Progenitor cell of endocrine pancreas (in vitro differentiated cells): ENCODE measurements around the gene SSH3. TPM values are rescaled to one million over a fixed set of nuclear protein-coding genes. Genes with fewer than 3 reads are reported as not detected.

Experiments
- DNase-seq: peaks from one replicate; pipeline ENCODE4 v3.0.0; 2021; ENCODE audit warnings: low spot score; ENCODE audit not compliant: unreplicated experiment
- H3K27ac Mint-ChIP-seq: 2 replicates; pipeline ENCODE4 v1.8.0; 2021; ENCODE audit warnings: mild to moderate bottlenecking, moderate library complexity, mixed read lengths
- H3K27me3 Mint-ChIP-seq: 2 replicates; pipeline ENCODE4 v1.8.0; 2021; ENCODE audit warnings: mixed read lengths
- H3K36me3 Mint-ChIP-seq: 2 replicates; pipeline ENCODE4 v1.8.0; 2022; ENCODE audit warnings: mixed read lengths; ENCODE audit not compliant: insufficient read depth
- H3K4me1 Mint-ChIP-seq: 2 replicates; pipeline ENCODE4 v1.8.0; 2021; ENCODE audit warnings: low read depth, mixed read lengths
- H3K4me3 Mint-ChIP-seq: 2 replicates; pipeline ENCODE4 v1.8.0; 2021; ENCODE audit warnings: low read depth, mild to moderate bottlenecking, moderate library complexity, mixed read lengths
- H3K9me3 Mint-ChIP-seq: 2 replicates; pipeline ENCODE4 v1.8.0; 2021; ENCODE audit warnings: low read depth, mixed read lengths
- total RNA-seq: library from RNA; stranded (reverse); gene quantifications from 2 replicates; pipeline ENCODE4 v1.2.1, GENCODE V29; 2021
- TF ChIP-seq, protein P1 (sequence below): fragments of 200-600 bp; sonication (generic); IDR thresholded peaks from one replicate; pipeline ENCODE4 v1.5.0; 2021; ENCODE audit warnings: antibody characterized with exemption, mild to moderate bottlenecking; ENCODE audit not compliant: unreplicated experiment

The SSH3 gene
- total RNA-seq, 1 donor from 2014 or later = 48.9 TPM

DNA sequence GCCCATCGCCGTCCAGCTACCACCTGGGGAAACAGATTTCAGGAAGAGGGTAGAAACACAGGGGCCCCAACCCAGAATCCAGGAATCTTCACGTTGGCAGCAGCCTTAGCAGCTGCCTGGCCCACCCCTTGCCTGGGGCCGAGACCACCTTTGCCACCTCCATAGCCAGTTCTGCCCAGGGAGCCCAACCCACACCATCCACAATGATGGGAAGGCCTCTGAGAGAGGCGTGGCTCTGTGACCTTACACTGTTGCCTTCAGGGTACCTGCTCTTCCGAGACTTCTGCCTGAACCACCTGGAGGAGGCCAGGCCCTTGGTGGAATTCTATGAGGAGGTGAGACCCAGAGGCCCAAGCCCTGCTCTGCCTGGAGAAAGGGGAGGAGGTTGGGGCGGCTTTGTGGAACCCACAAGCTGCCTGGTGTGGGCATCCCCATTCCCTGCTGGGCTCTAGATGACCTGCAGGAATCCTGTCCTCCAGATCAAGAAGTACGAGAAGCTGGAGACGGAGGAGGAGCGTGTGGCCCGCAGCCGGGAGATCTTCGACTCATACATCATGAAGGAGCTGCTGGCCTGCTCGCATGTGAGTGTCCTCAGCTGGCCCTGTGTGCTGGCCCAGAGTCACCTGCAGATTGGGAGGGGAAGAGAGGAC lies 24.3 kb upstream of the SSH3 start:
- H3K36me3 Mint-ChIP-seq = peaks cover 6% of the 10 kb centered on the region
- TF ChIP-seq, protein P1, sequence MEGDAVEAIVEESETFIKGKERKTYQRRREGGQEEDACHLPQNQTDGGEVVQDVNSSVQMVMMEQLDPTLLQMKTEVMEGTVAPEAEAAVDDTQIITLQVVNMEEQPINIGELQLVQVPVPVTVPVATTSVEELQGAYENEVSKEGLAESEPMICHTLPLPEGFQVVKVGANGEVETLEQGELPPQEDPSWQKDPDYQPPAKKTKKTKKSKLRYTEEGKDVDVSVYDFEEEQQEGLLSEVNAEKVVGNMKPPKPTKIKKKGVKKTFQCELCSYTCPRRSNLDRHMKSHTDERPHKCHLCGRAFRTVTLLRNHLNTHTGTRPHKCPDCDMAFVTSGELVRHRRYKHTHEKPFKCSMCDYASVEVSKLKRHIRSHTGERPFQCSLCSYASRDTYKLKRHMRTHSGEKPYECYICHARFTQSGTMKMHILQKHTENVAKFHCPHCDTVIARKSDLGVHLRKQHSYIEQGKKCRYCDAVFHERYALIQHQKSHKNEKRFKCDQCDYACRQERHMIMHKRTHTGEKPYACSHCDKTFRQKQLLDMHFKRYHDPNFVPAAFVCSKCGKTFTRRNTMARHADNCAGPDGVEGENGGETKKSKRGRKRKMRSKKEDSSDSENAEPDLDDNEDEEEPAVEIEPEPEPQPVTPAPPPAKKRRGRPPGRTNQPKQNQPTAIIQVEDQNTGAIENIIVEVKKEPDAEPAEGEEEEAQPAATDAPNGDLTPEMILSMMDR = no peak
- H3K4me3 Mint-ChIP-seq = no peak overlapping the region
- H3K4me1 Mint-ChIP-seq = no peaks in the 10 kb centered on the region
- H3K27ac Mint-ChIP-seq = no peak overlapping the region
- no peaks in the 10 kb centered on the region for H3K27me3 Mint-ChIP-seq
- DNase-seq = no peak
- no peaks in the 10 kb centered on the region for H3K9me3 Mint-ChIP-seq

- TF ChIP-seq, protein P1 = no peak
- Mint-ChIP-seq H3K27me3 (no peaks in the 10 kb centered on the region), H3K27ac (no peak overlapping the region), H3K4me1 (no peaks in the 10 kb centered on the region), H3K36me3 (peaks cover 6% of the 10 kb centered on the region), H3K9me3 (no peaks in the 10 kb centered on the region), H3K4me3 (no peak overlapping the region)
- no peak for DNase-seq
Measured at GRCh38 chr11:67279589-67280340, 23.6 kb upstream of the SSH3 start.

DNA sequence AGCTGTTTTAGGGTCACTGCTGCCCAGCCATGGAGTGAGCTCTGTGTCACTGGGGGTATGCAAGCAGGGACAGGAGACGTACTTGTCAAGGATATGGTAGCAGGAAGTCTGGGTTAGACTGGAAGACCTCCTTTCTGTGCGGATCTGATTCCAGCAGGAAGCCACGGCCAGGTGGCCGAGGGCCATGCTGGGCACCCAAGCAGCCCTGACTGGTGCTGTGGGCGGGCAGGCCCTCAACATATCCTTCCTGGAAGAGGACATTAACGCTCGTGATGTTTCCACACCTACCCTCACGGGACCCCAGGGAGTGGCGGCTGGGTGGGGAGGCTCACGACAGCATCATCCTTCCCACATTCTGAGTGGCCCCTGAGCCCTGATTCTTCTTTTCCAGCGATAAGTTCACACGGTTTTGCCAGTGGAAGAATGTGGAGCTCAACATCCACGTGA lies 23.0 kb upstream of the SSH3 start:
- H3K4me3 Mint-ChIP-seq = no peak overlapping the region
- H3K27ac Mint-ChIP-seq = no peak overlapping the region
- H3K27me3 Mint-ChIP-seq = no peaks in the 10 kb centered on the region
- no peaks in the 10 kb centered on the region for H3K9me3 Mint-ChIP-seq
- TF ChIP-seq, protein P1 = no peak
- no peaks in the 10 kb centered on the region for H3K4me1 Mint-ChIP-seq
- no peak for DNase-seq
- peaks cover 6% of the 10 kb centered on the region for H3K36me3 Mint-ChIP-seq

- Mint-ChIP-seq H3K27me3 (no peaks in the 10 kb centered on the region), H3K27ac (no peak overlapping the region), H3K4me3 (no peak overlapping the region), H3K9me3 (no peaks in the 10 kb centered on the region), H3K4me1 (no peaks in the 10 kb centered on the region), H3K36me3 (peaks cover 6% of the 10 kb centered on the region)
- TF ChIP-seq, protein P1 = no peak
- no peak for DNase-seq
Measured at GRCh38 chr11:67280788-67281551, 22.4 kb upstream of the SSH3 start.

- TF ChIP-seq, protein P1 = no peak
- DNase-seq = no peak
- no peaks in the 10 kb centered on the region for H3K27me3 Mint-ChIP-seq
- H3K36me3 Mint-ChIP-seq = peaks cover 6% of the 10 kb centered on the region
- H3K4me3 Mint-ChIP-seq = no peak overlapping the region
- H3K4me1 Mint-ChIP-seq = no peaks in the 10 kb centered on the region
- no peak overlapping the region for H3K27ac Mint-ChIP-seq
- H3K9me3 Mint-ChIP-seq = no peaks in the 10 kb centered on the region
Measured at GRCh38 chr11:67281552-67282150, 21.7 kb upstream of the SSH3 start.
